Urinary bladder (tissue), 4 donors: ENCODE results near the gene WNT3. TPM values are rescaled to one million over a fixed set of nuclear protein-coding genes. Genes with fewer than 3 reads are reported as not detected.

ENCODE experiments used
- DNase-seq: peaks from one replicate; pipeline ENCODE4 v3.0.0-alpha.2; 2015; ENCODE audit errors: extremely low spot score
- H3K27ac ChIP-seq: one replicate; pipeline ENCODE4 v1.5.1; 2013; ENCODE audit warnings: low read depth, mild to moderate bottlenecking, moderate library complexity
- H3K36me3 ChIP-seq: one replicate; pipeline ENCODE4 v1.6.1; 2013; ENCODE audit warnings: mild to moderate bottlenecking, moderate library complexity; ENCODE audit not compliant: insufficient read depth
- H3K4me1 ChIP-seq: one replicate; pipeline ENCODE4 v1.6.1; 2013; ENCODE audit warnings: mild to moderate bottlenecking, moderate library complexity; ENCODE audit not compliant: insufficient read depth
- H3K4me3 ChIP-seq: one replicate; pipeline ENCODE4 v1.5.1; 2013; ENCODE audit warnings: low read depth, low read length
- WGBS: extraction: QIAGEN DNeasy Blood & Tissue Kit; methylation state at CpG from one replicate; pipeline ENCODE4 v1.1.7; 2013; 5-methylcytosine and 5-hydroxymethylcytosine counted together
- polyA plus RNA-seq: library from polyadenylated mRNA; stranded (reverse); fragments of 200-250 nt; gene quantifications from one replicate; pipeline ENCODE4 v1.2.3, GENCODE V29; 2013
- total RNA-seq: library from RNA; depleted of rRNA; stranded (reverse); fragments of >200 nt; gene quantifications from one replicate; pipeline ENCODE4 v1.2.3, GENCODE V29; 2014
- donor health status: healthy with polysubstance abuse.
- donor health status: healthy.

WNT3 gene
- total and polyA plus RNA-seq, 2 donors: 0.54 to 0.90 TPM

DNA sequence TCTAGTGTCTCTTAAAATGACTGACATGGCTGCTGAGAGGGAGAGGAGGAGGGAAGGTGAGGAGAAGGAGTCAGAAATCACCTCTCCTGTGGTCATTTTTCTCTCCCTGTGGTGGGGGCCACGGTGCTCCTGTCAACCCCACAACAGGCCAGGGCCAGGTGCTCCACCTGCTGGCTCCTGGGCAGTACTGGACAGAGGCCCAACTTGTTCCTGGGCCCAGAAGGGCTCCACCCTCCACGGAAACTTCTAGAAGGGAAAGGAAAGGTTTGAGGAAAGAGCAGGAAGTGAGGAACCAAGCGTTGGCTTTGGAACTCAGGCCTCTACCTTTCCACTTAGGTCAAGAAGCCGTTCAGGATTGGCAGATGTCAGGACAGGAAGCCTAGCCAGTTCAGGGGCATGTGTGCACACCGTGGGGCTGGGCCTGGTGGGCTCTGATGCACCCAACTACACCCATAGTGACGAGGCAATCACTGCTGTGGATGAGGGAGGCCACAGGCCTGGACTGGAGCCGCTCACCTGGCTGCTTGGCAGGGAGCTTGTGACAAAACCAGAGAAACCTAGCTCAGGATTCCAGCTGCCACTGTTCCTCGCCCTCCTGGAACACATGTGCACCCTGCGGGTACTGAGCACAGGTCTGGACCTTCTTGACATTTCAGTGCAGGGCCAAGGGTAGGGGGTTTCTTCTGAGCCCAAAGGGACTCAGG is 36.1 kb downstream of the WNT3 start:
- Histone ChIP-seq H3K4me3 (no peak overlapping the region), H3K27ac (no peak overlapping the region), H3K36me3 (no peaks in the 10 kb centered on the region), H3K4me1 (no peaks in the 10 kb centered on the region)
- DNase-seq: no peak
- 75% methylated on average over 9 of the region's 9 CpGs for WGBS

DNA sequence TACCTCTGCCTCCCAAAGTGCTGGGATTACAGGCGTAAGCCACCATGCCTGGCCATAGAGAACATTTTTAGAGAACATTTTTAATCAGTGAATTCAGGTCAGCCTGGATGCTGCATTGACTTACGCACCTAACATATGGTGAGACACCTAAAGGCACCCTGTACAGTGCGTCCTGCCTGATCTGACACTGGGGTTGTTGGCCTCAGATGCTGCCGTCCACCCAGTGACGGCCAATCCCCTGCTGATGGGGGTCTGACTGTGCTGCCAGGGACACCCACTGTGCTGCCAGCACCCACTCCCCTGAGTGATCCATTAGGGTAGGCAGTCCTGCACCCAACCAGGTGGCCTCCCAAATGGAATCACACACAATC is 38.5 kb downstream of the WNT3 start:
- H3K4me1 ChIP-seq: no peaks in the 10 kb centered on the region
- no peaks in the 10 kb centered on the region for H3K36me3 ChIP-seq
- DNase-seq: no peak
- no peak overlapping the region for H3K4me3 ChIP-seq
- 95% methylated on average over 5 of the region's 5 CpGs for WGBS
- no peak overlapping the region for H3K27ac ChIP-seq

DNA sequence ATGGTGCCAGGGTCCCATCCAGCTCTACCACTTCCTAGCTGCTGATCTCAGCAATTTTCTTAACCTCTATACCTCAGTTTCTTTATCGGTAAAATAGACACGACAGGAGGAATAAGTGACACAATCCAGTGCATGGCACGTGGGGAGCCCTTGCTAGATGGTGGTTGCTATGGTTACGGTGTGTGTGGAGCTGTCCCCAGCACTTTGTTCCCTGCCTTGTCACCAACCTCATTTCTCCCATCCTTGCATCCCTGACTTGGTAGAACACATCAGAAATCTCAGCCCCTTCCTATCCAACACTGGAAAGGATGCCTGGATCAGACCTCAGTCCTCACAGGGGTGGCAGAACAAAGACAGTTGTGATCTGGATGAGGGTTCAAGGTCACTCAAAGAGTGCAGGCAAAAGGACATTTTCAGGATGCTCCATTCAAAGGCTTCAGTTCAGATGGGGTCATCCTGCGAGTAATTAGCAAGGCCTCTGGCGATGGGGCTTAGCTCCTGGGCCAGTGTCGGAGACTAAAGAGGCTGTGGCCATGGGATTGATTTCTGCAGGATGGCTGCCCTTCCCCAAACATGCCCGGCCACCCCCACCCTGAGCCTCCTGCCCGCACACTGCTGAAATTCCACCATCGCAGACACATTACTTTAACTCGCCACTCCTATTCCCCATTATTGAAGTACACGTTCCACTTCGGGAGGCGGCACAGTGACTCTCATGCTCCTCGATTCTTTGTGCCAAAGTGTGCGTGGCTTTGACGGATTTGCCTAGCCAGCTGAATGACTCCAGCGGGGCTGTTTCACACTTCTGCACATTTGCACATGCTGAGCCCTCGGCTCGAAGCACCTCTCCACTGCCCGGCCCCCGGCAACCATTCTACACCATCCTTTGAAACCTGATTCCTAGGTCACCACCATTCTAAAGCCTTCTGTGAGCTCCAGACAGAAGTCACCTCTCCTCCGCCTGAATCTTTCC is 40.3 kb downstream of the WNT3 start:
- Histone ChIP-seq H3K27ac (no peak overlapping the region), H3K4me1 (no peaks in the 10 kb centered on the region), H3K36me3 (no peaks in the 10 kb centered on the region), H3K4me3 (no peak overlapping the region)
- no peak for DNase-seq
- WGBS: 63% methylated on average over 23 of the region's 23 CpGs

DNA sequence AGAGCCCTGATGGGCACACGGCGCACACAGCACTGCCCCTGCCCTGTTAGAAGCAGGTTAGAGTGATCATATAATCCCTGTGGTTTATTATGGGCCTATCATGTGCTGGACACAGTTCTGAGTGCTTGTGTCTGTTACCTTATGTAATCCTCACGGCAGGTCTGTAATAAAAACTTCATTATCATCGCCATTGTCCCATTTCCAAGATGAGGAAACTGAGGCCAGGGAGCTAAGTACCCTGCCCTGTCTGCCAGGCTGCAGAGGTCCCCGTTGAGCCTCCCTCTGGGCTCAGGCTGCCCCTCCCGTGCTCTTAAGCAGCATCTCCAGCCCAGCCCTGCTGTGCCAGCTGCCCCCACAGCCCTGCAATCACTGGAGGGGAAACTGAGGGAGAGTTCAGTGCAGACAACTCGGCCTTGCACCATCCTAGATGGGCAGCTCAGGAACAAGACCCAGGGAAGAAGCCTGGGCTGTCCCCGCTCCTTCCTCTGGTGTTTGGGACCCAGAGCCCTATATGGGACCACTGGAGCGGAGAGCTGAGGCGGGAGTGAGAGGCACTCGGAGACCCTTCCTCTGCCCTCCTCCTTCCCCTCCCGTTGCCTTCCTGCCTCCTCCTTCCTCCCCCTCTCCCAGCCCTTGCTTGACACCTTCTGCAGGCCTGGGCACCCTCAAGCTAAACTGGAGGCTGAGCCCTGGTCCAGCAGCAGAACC is 42.0 kb downstream of the WNT3 start:
- H3K4me3 ChIP-seq: no peak overlapping the region
- no peaks in the 10 kb centered on the region for H3K36me3 ChIP-seq
- DNase-seq: no peak
- no peaks in the 10 kb centered on the region for H3K4me1 ChIP-seq
- 77% methylated on average over 12 of the region's 12 CpGs for WGBS
- H3K27ac ChIP-seq: no peak overlapping the region

DNA sequence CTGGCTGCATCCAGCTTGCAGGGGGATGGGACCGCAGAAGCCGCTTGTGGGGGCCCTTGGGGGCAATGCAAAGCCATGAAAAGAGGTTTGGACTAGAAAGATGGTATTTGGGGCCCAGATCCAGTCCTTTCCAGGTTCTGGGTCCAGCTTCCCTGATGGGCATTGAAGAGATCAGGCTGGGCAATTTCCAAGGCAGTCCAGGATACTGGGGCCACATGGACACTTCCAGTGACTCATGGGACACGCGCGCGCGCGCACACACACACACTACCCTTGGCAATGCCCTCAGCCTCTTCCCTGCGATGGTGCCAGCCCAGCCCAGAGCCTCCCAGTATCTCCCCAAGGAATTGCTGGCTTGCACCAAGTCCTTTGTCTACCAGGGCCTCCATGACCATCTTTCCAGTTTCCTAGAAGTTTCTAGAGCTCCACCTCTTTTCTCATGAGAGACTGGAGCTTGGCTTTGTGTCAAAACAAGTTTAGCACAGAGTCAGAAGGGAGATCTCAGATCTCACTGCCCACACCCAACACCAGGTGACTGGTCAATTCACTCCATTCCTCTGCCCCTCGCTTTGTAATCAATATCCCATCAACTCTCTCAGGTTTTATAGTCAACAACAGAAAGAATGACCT is 44.3 kb downstream of the WNT3 start:
- Histone ChIP-seq H3K36me3 (no peaks in the 10 kb centered on the region), H3K4me1 (no peaks in the 10 kb centered on the region), H3K27ac (no peak overlapping the region), H3K4me3 (no peak overlapping the region)
- 93% methylated on average over 10 of the region's 10 CpGs for WGBS
- DNase-seq: no peak

DNA sequence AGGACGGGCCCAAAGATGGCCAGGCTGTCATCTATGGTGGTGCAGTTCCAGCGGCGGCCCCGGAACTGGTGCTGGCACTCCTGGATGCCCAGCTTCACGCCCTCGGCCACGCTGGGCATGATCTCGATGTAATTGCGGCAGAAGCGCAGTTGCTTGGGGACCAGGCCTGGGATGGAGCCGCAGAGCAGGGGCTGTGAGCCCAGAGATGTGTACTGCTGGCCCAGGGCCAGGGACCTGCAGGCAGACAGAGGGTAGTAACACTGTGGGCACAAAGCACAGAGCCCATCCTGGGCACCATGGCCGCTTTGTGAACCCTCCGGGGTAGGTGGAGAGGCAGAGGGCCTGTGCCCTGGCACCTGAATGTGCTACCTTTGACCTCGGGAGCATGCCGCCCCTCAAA is 44.8 kb downstream of the WNT3 start:
- no peak for DNase-seq
- no peaks in the 10 kb centered on the region for H3K4me1 ChIP-seq
- H3K4me3 ChIP-seq: no peak overlapping the region
- no peak overlapping the region for H3K27ac ChIP-seq
- WGBS: 85% methylated on average over 15 of the region's 15 CpGs
- no peaks in the 10 kb centered on the region for H3K36me3 ChIP-seq

DNA sequence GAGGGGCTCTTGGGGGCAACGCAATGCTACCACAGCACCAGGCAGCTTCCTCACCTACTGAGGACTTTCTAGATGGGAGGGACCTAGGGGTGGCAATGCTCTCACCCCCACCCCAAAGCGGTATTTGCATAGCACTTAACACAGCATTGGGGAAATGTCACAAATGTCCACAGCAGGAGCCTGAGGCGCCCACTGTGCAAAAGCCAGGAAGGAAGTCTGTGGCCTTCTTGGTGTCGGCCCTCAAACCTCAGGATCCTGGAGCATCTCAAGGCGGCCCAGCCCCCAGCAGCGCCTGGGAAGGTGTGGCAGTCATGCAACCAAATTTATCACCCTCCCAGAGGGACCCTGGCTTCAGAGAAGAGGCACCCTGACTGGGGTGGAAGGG is 45.3 kb downstream of the WNT3 start:
- Histone ChIP-seq H3K27ac (no peak overlapping the region), H3K36me3 (no peaks in the 10 kb centered on the region), H3K4me3 (no peak overlapping the region), H3K4me1 (no peaks in the 10 kb centered on the region)
- 81% methylated on average over 6 of the region's 6 CpGs for WGBS
- no peak for DNase-seq

DNA sequence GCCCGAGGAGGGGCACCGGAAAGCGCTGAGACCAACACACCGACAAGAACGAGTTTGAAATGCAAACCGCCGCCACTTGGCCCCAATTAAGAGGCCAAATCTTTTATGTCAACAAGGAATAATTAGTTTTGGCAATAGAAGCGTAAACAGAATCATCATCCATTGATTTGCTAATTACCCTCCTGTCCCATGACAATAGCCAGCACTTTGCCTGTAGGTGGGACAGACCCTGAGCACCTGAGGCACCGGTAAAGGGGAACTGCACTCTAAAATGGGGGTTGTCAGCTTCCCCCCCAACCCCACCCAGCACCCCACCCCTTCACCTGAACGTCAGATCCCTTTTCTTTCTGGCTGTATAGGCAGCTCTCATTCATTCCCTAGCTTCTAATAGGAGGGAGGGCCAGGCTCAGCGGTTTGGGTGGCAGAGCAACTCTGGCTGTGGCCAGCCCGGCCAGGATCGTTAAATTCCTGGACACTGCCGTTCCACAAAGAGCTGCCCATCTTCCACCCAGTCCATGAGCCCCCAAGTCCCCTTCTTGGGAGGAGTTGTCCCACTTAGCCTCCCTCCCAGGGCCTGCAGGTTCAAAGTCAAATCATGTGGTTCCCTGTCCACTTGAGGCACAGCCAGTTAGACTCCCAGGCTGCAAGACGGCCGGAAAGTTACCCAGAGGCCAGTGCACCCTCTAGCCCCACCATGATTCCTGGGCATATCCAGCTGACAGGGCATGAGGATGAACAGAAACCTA is 45.8 kb downstream of the WNT3 start:
- no peaks in the 10 kb centered on the region for H3K4me1 ChIP-seq
- no peak for DNase-seq
- no peak overlapping the region for H3K4me3 ChIP-seq
- no peaks in the 10 kb centered on the region for H3K36me3 ChIP-seq
- WGBS: 31% methylated on average over 16 of the region's 16 CpGs
- no peak overlapping the region for H3K27ac ChIP-seq

DNA sequence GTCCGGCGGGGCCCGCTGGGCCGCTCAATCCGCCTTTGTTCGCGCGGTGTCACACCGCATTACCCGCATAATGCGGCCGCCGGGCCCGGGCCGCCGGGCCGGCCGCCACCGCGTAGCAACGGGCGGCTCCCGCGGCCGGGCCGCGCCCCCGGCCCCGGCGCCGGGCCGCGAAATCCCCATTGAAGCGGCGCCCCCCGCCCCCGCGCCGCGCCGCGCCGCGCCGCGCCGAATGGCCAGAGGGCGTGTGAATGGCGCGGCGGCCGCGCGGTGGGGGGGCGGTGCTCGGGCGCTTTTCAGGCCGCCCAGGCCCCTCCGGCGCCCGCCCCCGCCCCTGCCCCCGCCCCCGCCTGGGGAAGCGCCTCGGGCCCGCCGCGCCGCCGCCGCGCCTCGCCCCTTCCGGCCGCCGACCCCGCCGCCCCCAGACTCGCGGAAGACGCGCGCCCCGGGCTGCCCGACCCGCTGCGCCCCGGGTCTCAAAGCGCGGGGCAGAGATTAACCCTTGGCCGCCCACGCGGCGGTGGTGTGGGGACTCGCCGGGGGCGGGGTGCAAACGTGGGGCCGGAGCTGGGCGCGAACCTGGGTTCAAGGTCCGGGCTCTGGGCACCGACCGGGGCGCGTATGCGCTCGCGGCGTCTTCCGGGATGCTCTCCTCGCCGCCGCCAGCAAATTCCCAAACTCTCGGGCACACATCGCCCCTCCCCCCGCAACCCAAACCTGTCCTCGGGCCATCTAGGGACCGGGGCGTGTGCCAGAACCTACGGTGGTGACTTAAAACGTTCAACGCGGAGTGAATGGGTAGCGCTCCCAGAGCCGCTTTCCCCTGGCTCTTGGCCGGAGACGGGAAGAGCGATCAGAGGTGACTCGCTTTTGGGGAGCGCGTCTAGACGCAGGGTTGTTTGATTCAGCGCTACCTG is 46.7 kb downstream of the WNT3 start:
- Histone ChIP-seq H3K4me3 (peak overlapping the region; percentile 57), H3K27ac (no peak overlapping the region), H3K4me1 (no peaks in the 10 kb centered on the region), H3K36me3 (no peaks in the 10 kb centered on the region)
- WGBS: 2% methylated on average over 135 of the region's 135 CpGs
- no peak for DNase-seq

DNA sequence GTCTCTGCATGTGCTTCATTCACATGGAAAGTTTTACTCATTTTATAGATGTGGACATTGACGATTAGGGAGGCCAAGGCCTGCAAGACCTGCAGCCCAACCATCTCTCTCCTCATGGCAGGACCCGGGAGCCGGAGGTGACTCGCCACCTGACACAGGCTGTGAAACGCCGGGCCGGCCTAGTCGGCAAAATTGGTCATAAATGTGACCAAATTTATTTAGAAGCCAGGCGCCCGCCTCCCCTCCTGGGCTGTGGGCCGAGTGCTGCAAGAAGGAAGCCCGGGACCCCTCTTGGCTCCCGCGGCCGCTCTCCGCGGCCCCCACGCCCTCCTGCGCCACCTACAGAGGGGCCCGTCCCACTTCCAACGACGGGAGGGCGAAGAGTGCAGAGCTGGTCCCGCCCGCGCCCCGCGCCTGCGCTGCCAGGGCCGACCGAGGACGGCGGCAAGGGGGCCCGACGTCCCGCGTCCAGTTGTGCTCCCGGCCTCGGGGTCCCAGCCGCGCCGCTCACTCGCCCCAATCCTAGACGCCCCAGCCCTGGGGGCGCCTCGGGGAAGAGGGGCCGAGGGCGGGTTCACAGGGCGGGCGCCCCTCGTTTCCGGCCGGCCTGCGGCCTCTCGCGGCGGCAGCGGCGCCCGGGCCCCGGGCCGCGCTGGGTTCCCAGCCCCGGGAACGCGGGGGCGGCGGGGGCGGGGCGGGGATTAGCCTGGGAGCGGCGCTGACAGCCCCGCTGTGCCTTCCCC is 47.5 kb downstream of the WNT3 start:
- no peaks in the 10 kb centered on the region for H3K36me3 ChIP-seq
- DNase-seq: no peak
- 5% methylated on average over 73 of the region's 73 CpGs for WGBS

DNA sequence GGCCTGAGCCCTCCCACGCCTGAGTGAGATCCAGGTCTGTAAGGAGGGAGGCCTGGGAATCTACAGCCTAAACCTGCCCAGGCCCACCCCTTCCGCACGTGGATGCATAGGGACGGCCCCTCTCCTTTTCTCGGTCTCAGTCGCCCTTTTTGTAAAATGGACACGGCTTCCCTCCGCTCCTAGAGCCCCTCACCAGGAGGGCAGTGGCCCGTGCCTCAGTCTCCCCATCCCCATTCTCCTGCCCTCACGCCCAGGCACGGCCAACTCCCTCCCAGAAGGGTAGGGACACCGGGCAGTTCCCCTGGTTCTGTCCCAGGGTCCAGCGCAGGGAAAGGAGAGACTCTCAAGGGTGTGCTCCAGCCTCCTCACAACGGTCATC is 48.1 kb downstream of the WNT3 start:
- DNase-seq: no peak
- H3K4me1 ChIP-seq: no peaks in the 10 kb centered on the region
- H3K4me3 ChIP-seq: no peak overlapping the region
- H3K27ac ChIP-seq: no peak overlapping the region
- WGBS: 68% methylated on average over 14 of the region's 14 CpGs
- no peaks in the 10 kb centered on the region for H3K36me3 ChIP-seq

More for the DNA sequence above, 47.5 kb downstream of the WNT3 start:
- Histone ChIP-seq H3K27ac (no peak overlapping the region), H3K4me1 (no peaks in the 10 kb centered on the region), H3K4me3 (peak overlapping the region; percentile 57)
